WTC11 (cell line): ENCODE results near the gene CRIP2. TPM values are rescaled to one million over a fixed set of nuclear protein-coding genes. Genes with fewer than 3 reads are reported as not detected.

Experiments used
- ATAC-seq: fragments of 200-7000 bp; cut with Tn5 transposase; 2 replicates; pipeline ENCODE4 v1.10.0; 2021; ENCODE audit warnings: mild to moderate bottlenecking, moderate library complexity
- CTCF ChIA-PET: fragments of 300-600 bp; sonication (Branson Sonifier 250); formaldehyde crosslinking; loops from one replicate; lab custom pipeline; 2021; ENCODE audit warnings: antibody characterized with exemption; lab: Charles Lee
- POLR2A ChIA-PET: fragments of 350-600 bp; sonication (Branson Sonifier 250); formaldehyde crosslinking; loops from one replicate; lab custom pipeline; 2021; ENCODE audit warnings: antibody characterized with exemption; lab: Charles Lee
- DNase-seq: peaks from one replicate; pipeline ENCODE4 v3.0.0; 2021; ENCODE audit warnings: low spot score
- H3K27ac Mint-ChIP-seq: 2 replicates; pipeline ENCODE4 v1.8.0; 2021; ENCODE audit warnings: mixed read lengths
- H3K27me3 Mint-ChIP-seq: 2 replicates; pipeline ENCODE4 v1.8.0; 2021; ENCODE audit warnings: low read depth, mild to moderate bottlenecking, moderate library complexity, mixed read lengths
- H3K36me3 Mint-ChIP-seq: 2 replicates; pipeline ENCODE4 v1.8.0; 2021; ENCODE audit warnings: mixed read lengths
- H3K4me1 Mint-ChIP-seq: 2 replicates; pipeline ENCODE4 v1.8.0; 2022; ENCODE audit warnings: mixed read lengths
- H3K4me3 Mint-ChIP-seq: 2 replicates; pipeline ENCODE4 v1.8.0; 2021; ENCODE audit warnings: mild to moderate bottlenecking, moderate library complexity, mixed read lengths
- H3K9me3 Mint-ChIP-seq: 2 replicates; pipeline ENCODE4 v1.8.0; 2021; ENCODE audit warnings: mixed read lengths
- GABPB1 ChIP-seq: sonication (generic); formaldehyde crosslinking; IDR thresholded peaks from 2 replicates; pipeline ENCODE4 v1.8.1; 2023; ENCODE audit warnings: mild to moderate bottlenecking, missing genetic modification reagents
- JUN ChIP-seq: sonication (generic); formaldehyde crosslinking; IDR thresholded peaks from 2 replicates; pipeline ENCODE4 v1.8.0; 2023; ENCODE audit warnings: mild to moderate bottlenecking, missing genetic modification reagents
- NFE2L1 ChIP-seq: sonication (generic); formaldehyde crosslinking; IDR thresholded peaks from 2 replicates; pipeline ENCODE4 v1.8.1; 2023; ENCODE audit warnings: missing genetic modification reagents
- NR3C1 ChIP-seq: sonication (generic); formaldehyde crosslinking; conservative IDR thresholded peaks from 2 replicates; pipeline ENCODE4 v1.8.1; 2023; ENCODE audit warnings: low read depth, mild to moderate bottlenecking, missing genetic modification reagents
- OVOL2 ChIP-seq: fragments of 250-450 bp; sonication (Bioruptor Pico); IDR thresholded peaks from 2 replicates; pipeline ENCODE4 v1.9.0; 2021; ENCODE audit warnings: mild to moderate bottlenecking, borderline replicate concordance
- TEAD1 ChIP-seq: sonication (generic); formaldehyde crosslinking; IDR thresholded peaks from 2 replicates; pipeline ENCODE4 v1.8.0; 2022; ENCODE audit warnings: mild to moderate bottlenecking, missing genetic modification reagents
- ZNF232 ChIP-seq: sonication (generic); formaldehyde crosslinking; IDR thresholded peaks from 2 replicates; pipeline ENCODE4 v1.8.0; 2022; ENCODE audit warnings: mild to moderate bottlenecking, missing genetic modification reagents
- ZNF317 ChIP-seq: sonication (generic); formaldehyde crosslinking; IDR thresholded peaks from 2 replicates; pipeline ENCODE4 v1.8.1; 2023; ENCODE audit warnings: low read depth, mild to moderate bottlenecking, moderate library complexity, missing genetic modification reagents, borderline replicate concordance
- total RNA-seq: library from RNA; stranded (reverse); gene quantifications from 3 replicates; pipeline ENCODE4 v1.2.3, GENCODE V29; 2021
- TF ChIP-seq, protein P1 (sequence below): sonication (generic); formaldehyde crosslinking; IDR thresholded peaks from 2 replicates; pipeline ENCODE4 v1.8.0; 2022; ENCODE audit warnings: mild to moderate bottlenecking, missing genetic modification reagents
- TF ChIP-seq, protein P2 (sequence below): fragments of 250-450 bp; sonication (Bioruptor Pico); IDR thresholded peaks from 2 replicates; pipeline ENCODE4 v2.1.2; 2022; ENCODE audit warnings: mild to moderate bottlenecking, moderate library complexity
- TF ChIP-seq, protein P3 (sequence below): sonication (generic); formaldehyde crosslinking; IDR thresholded peaks from 2 replicates; pipeline ENCODE4 v1.8.1; 2022; ENCODE audit warnings: missing genetic modification reagents, borderline replicate concordance
- TF ChIP-seq, protein P4 (sequence below): sonication (generic); formaldehyde crosslinking; IDR thresholded peaks from 2 replicates; pipeline ENCODE4 v1.8.1; 2022; ENCODE audit warnings: low read depth, mild to moderate bottlenecking, moderate library complexity, missing genetic modification reagents, borderline replicate concordance
- TF ChIP-seq, protein P5 (sequence below): fragments of 250-450 bp; sonication (Bioruptor Pico); IDR thresholded peaks from 2 replicates; pipeline ENCODE4 v1.9.0; 2021; ENCODE audit warnings: mild to moderate bottlenecking, borderline replicate concordance
- TF ChIP-seq, protein P6 (sequence below): sonication (generic); formaldehyde crosslinking; IDR thresholded peaks from 2 replicates; pipeline ENCODE4 v1.8.0; 2022; ENCODE audit warnings: mild to moderate bottlenecking, missing genetic modification reagents

Gene CRIP2
- total RNA-seq, 1 experiment from 2014 or later, result 5.4 TPM

DNA sequence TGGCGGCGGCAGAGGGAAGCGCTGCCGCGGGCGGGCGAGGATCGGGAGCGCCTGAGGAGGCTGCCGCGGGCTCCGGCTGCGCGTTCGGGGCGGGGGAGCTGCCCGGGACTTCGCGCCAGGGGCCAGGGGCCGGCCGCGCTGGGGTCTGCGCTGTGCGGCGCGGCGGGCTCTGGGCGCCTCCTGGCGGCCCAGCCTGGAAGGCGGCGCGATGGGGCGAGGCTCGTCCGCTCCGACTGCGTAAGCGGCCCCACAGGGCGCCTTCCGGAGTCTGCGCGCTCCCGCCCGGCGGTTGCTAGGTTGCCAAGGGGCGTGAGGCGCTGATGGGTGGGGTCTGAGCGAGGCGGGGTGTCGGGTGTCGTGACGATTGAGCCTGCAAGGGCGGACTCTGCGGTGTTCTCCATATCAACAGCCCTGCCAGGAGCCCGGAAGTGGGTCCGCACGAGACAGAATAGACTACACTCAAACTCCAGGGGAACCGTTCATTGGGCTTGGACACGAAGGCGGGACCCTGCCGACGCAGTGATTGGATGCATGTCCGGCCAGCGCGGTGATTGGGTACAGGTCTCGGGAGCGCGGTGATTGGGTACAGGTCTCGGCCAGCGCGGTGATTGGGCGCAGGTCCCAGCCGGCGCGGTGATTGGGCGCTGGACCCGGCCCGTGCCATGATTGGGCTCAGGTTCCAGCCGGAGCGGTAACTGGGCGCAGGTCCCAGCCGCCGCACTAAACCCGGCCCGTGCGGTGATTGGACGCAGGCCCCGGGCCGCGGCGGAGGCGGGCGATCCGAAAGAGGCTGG is 16.1 kb downstream of the CRIP2 start, which contains the start of gene TEDC1 (continued):
- TF ChIP-seq, protein P1, sequence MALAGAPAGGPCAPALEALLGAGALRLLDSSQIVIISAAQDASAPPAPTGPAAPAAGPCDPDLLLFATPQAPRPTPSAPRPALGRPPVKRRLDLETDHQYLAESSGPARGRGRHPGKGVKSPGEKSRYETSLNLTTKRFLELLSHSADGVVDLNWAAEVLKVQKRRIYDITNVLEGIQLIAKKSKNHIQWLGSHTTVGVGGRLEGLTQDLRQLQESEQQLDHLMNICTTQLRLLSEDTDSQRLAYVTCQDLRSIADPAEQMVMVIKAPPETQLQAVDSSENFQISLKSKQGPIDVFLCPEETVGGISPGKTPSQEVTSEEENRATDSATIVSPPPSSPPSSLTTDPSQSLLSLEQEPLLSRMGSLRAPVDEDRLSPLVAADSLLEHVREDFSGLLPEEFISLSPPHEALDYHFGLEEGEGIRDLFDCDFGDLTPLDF, result 0 out of 2 replicates have a peak, but pooled peaks have one; percentile 65
- TF ChIP-seq GABPB1 (CRISPR knock-in tag), result peak; percentile 92
- TF ChIP-seq, protein P2, sequence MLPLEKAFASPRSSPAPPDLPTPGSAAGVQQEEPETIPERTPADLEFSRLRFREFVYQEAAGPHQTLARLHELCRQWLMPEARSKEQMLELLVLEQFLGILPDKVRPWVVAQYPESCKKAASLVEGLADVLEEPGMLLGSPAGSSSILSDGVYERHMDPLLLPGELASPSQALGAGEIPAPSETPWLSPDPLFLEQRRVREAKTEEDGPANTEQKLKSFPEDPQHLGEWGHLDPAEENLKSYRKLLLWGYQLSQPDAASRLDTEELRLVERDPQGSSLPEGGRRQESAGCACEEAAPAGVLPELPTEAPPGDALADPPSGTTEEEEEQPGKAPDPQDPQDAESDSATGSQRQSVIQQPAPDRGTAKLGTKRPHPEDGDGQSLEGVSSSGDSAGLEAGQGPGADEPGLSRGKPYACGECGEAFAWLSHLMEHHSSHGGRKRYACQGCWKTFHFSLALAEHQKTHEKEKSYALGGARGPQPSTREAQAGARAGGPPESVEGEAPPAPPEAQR (CRISPR knock-in tag), result no peak
- peak; percentile 85 for TF ChIP-seq ZNF232
- peak; percentile 35; the same call in 1 of the 2 replicates for TF ChIP-seq TEAD1 (CRISPR knock-in tag)
- TF ChIP-seq, protein P3, sequence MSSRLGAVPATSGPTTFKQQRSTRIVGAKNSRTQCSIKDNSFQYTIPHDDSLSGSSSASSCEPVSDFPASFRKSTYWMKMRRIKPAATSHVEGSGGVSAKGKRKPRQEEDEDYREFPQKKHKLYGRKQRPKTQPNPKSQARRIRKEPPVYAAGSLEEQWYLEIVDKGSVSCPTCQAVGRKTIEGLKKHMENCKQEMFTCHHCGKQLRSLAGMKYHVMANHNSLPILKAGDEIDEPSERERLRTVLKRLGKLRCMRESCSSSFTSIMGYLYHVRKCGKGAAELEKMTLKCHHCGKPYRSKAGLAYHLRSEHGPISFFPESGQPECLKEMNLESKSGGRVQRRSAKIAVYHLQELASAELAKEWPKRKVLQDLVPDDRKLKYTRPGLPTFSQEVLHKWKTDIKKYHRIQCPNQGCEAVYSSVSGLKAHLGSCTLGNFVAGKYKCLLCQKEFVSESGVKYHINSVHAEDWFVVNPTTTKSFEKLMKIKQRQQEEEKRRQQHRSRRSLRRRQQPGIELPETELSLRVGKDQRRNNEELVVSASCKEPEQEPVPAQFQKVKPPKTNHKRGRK (CRISPR knock-in tag), result no peak
- TF ChIP-seq, protein P4, sequence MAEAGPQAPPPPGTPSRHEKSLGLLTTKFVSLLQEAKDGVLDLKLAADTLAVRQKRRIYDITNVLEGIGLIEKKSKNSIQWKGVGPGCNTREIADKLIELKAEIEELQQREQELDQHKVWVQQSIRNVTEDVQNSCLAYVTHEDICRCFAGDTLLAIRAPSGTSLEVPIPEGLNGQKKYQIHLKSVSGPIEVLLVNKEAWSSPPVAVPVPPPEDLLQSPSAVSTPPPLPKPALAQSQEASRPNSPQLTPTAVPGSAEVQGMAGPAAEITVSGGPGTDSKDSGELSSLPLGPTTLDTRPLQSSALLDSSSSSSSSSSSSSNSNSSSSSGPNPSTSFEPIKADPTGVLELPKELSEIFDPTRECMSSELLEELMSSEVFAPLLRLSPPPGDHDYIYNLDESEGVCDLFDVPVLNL, result peak; percentile 94
- TF ChIP-seq OVOL2 (CRISPR knock-in tag), result no peak
- TF ChIP-seq, protein P5, sequence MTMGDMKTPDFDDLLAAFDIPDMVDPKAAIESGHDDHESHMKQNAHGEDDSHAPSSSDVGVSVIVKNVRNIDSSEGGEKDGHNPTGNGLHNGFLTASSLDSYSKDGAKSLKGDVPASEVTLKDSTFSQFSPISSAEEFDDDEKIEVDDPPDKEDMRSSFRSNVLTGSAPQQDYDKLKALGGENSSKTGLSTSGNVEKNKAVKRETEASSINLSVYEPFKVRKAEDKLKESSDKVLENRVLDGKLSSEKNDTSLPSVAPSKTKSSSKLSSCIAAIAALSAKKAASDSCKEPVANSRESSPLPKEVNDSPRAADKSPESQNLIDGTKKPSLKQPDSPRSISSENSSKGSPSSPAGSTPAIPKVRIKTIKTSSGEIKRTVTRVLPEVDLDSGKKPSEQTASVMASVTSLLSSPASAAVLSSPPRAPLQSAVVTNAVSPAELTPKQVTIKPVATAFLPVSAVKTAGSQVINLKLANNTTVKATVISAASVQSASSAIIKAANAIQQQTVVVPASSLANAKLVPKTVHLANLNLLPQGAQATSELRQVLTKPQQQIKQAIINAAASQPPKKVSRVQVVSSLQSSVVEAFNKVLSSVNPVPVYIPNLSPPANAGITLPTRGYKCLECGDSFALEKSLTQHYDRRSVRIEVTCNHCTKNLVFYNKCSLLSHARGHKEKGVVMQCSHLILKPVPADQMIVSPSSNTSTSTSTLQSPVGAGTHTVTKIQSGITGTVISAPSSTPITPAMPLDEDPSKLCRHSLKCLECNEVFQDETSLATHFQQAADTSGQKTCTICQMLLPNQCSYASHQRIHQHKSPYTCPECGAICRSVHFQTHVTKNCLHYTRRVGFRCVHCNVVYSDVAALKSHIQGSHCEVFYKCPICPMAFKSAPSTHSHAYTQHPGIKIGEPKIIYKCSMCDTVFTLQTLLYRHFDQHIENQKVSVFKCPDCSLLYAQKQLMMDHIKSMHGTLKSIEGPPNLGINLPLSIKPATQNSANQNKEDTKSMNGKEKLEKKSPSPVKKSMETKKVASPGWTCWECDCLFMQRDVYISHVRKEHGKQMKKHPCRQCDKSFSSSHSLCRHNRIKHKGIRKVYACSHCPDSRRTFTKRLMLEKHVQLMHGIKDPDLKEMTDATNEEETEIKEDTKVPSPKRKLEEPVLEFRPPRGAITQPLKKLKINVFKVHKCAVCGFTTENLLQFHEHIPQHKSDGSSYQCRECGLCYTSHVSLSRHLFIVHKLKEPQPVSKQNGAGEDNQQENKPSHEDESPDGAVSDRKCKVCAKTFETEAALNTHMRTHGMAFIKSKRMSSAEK, result no peak
- TF ChIP-seq NFE2L1 (CRISPR knock-in tag), result no peak
- TF ChIP-seq NR3C1, result no peak
- TF ChIP-seq, protein P6, sequence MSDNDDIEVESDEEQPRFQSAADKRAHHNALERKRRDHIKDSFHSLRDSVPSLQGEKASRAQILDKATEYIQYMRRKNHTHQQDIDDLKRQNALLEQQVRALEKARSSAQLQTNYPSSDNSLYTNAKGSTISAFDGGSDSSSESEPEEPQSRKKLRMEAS (CRISPR knock-in tag), result peak; percentile 61; the same call in 1 of the 2 replicates
- TF ChIP-seq, all 79 proteins: peak for 22

DNA sequence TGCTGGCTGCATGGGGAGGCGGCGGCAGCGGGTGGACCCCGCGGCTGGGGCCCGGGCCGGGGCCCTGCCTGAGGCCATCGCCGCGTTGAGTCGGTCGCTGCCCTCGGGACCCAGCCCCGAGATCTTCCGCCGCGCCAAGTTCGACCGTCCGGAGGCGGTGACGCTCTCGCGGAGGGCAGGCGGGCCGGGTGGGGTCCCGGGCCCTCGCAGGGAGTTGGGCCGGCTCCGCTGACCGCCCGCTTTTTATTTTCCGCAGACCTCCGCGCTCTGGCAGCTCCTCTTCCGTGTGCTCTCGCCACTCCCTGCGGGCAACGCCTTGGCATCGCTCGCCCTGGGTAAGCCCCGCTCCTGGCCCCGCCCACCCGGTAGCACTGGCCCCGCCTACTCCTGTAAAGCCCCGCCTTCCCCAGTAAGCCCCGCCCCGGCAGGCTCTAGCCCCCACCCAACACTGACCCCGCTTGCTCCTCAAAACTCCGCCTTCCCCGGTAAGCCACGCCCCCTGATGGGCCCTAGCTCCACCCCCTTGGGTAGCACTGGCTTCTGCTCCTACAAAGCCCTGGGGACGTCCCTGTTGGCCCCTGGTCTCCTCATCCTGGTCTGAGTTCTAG is 16.8 kb downstream of the CRIP2 start:
- no peak for TF ChIP-seq ZNF317
- TF ChIP-seq JUN (CRISPR knock-in tag), result 0 out of 2 replicates have a peak, but pooled peaks have one; percentile 26
- DNase-seq, result peak; percentile 90
- Mint-ChIP-seq H3K4me1 (peaks cover 4% of the 10 kb centered on the region), H3K4me3 (peak overlapping the region; percentile 71), H3K9me3 (no peaks in the 10 kb centered on the region), H3K27ac (no peak overlapping the region; the same call in 1 of the 2 replicates), H3K27me3 (peaks cover 31% of the 10 kb centered on the region), H3K36me3 (no peaks in the 10 kb centered on the region)
- ChIA-PET POLR2A (interaction anchor here (1.0 kb wide), 1 partner anchor 10 kb away, joined by 3 read pairs; no protein-coding TSS in a partner anchor), CTCF (interaction anchor here (0.7 to 3.4 kb wide), 9 partner anchors 11 to 401 kb away, joined by 3 to 49 read pairs (median 4); partner anchors contain the start of gene TMEM121)
- ATAC-seq, result peak; percentile 16
